ENCODE data around the gene GPX4. TPM values are rescaled to one million over a fixed set of nuclear protein-coding genes. Genes with fewer than 3 reads are reported as not detected.

Gene GPX4
- total and polyA plus RNA-seq, 2 of the 13 experiments (the other 11 are each of a cell fraction or from before 2014, with no cell fraction given): 535 to 613 TPM

DNA sequence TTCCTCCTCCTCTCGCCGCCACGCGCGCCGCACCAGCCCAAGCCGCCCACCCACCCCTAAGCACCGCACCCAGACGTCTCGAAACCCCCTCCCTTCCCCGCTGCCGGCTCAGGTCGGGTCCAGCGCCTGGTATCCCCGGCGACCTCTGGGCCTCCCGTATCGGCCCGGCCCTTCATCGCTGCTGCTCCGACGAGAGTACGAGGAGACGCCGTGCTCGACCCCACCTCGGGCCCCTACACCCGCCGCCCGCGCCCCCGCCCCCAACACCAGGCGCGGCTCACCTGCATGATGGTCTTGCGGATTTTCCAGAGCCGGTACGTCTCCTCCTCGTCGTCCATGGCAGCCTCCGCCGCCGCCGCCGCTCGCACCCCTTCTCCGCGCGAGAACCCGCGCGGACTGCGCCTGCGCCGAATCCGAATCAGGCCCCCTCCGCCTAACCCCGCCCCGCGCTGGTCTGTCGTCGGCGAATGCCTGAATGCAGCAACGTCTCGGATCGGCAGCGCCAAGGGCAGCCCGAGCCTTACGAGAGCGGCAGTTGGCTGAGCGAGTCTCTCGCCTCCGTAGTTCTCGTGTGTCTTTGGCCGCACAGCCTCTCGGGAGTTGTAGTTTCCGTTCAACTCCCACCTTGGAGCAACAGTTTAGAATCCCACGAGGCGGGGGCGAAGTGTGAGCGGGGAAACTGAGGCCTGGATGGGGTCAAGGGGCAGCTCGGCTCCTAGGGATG, 8.7 kb upstream of the GPX4 start, which contains the start of gene POLR2E (continued):
- TF ChIP-seq HNRNPK (IDR thresholded peaks at IDR 0.05; ENCODE audit: low read depth, low read length, poor library complexity, severe bottlenecking): no peak
- TF ChIP-seq ZNF20 (CRISPR knock-in tag; IDR thresholded peaks at IDR 0.05): no peak
- TF ChIP-seq HOXA9 (CRISPR knock-in tag; IDR thresholded peaks at IDR 0.05; ENCODE audit: borderline replicate concordance): no peak
- TF ChIP-seq, protein P1, sequence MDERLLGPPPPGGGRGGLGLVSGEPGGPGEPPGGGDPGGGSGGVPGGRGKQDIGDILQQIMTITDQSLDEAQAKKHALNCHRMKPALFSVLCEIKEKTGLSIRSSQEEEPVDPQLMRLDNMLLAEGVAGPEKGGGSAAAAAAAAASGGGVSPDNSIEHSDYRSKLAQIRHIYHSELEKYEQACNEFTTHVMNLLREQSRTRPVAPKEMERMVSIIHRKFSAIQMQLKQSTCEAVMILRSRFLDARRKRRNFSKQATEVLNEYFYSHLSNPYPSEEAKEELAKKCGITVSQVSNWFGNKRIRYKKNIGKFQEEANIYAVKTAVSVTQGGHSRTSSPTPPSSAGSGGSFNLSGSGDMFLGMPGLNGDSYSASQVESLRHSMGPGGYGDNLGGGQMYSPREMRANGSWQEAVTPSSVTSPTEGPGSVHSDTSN (CRISPR knock-in tag; IDR thresholded peaks at IDR 0.05): no peak
- TF ChIP-seq CBFB (CRISPR knock-in tag; IDR thresholded peaks at IDR 0.05): 0 out of 2 replicates have a peak, but pooled peaks have one; percentile 43
- TF ChIP-seq FOXJ3 (CRISPR knock-in tag; IDR thresholded peaks at IDR 0.05; ENCODE audit: borderline replicate concordance): no peak
- TF ChIP-seq, protein P2, sequence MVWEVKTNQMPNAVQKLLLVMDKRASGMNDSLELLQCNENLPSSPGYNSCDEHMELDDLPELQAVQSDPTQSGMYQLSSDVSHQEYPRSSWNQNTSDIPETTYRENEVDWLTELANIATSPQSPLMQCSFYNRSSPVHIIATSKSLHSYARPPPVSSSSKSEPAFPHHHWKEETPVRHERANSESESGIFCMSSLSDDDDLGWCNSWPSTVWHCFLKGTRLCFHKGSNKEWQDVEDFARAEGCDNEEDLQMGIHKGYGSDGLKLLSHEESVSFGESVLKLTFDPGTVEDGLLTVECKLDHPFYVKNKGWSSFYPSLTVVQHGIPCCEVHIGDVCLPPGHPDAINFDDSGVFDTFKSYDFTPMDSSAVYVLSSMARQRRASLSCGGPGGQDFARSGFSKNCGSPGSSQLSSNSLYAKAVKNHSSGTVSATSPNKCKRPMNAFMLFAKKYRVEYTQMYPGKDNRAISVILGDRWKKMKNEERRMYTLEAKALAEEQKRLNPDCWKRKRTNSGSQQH (CRISPR knock-in tag; IDR thresholded peaks at IDR 0.05; ENCODE audit: low read depth): no peak
- TF ChIP-seq STAG1 (CRISPR knock-in tag; IDR thresholded peaks at IDR 0.05): no peak
- no peak for TF ChIP-seq KLF13 (CRISPR knock-in tag; IDR thresholded peaks at IDR 0.05)
- TF ChIP-seq, protein P3, sequence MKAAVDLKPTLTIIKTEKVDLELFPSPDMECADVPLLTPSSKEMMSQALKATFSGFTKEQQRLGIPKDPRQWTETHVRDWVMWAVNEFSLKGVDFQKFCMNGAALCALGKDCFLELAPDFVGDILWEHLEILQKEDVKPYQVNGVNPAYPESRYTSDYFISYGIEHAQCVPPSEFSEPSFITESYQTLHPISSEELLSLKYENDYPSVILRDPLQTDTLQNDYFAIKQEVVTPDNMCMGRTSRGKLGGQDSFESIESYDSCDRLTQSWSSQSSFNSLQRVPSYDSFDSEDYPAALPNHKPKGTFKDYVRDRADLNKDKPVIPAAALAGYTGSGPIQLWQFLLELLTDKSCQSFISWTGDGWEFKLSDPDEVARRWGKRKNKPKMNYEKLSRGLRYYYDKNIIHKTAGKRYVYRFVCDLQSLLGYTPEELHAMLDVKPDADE (CRISPR knock-in tag; IDR thresholded peaks at IDR 0.05): no peak
- no peak for TF ChIP-seq ZNF703 (CRISPR knock-in tag; IDR thresholded peaks at IDR 0.05; ENCODE audit: borderline replicate concordance)
- no peak for TF ChIP-seq ZZZ3 (CRISPR knock-in tag; IDR thresholded peaks at IDR 0.05; ENCODE audit: borderline replicate concordance)
- no peak for TF ChIP-seq ARNT (IDR thresholded peaks at IDR 0.05)
- TF ChIP-seq BHLHE40 (IDR thresholded peaks at IDR 0.05; ENCODE audit: low read length): no peak; the same call in 1 of the 2 replicates
- TF ChIP-seq, protein P4, sequence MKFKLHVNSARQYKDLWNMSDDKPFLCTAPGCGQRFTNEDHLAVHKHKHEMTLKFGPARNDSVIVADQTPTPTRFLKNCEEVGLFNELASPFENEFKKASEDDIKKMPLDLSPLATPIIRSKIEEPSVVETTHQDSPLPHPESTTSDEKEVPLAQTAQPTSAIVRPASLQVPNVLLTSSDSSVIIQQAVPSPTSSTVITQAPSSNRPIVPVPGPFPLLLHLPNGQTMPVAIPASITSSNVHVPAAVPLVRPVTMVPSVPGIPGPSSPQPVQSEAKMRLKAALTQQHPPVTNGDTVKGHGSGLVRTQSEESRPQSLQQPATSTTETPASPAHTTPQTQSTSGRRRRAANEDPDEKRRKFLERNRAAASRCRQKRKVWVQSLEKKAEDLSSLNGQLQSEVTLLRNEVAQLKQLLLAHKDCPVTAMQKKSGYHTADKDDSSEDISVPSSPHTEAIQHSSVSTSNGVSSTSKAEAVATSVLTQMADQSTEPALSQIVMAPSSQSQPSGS (CRISPR knock-in tag; IDR thresholded peaks at IDR 0.05): peak; percentile 75
- TF ChIP-seq, protein P5, sequence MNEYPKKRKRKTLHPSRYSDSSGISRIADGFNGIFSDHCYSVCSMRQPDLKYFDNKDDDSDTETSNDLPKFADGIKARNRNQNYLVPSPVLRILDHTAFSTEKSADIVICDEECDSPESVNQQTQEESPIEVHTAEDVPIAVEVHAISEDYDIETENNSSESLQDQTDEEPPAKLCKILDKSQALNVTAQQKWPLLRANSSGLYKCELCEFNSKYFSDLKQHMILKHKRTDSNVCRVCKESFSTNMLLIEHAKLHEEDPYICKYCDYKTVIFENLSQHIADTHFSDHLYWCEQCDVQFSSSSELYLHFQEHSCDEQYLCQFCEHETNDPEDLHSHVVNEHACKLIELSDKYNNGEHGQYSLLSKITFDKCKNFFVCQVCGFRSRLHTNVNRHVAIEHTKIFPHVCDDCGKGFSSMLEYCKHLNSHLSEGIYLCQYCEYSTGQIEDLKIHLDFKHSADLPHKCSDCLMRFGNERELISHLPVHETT (CRISPR knock-in tag; conservative IDR thresholded peaks at IDR 0.05): no peak; the same call in 1 of the 2 replicates
- TF ChIP-seq, protein P6, sequence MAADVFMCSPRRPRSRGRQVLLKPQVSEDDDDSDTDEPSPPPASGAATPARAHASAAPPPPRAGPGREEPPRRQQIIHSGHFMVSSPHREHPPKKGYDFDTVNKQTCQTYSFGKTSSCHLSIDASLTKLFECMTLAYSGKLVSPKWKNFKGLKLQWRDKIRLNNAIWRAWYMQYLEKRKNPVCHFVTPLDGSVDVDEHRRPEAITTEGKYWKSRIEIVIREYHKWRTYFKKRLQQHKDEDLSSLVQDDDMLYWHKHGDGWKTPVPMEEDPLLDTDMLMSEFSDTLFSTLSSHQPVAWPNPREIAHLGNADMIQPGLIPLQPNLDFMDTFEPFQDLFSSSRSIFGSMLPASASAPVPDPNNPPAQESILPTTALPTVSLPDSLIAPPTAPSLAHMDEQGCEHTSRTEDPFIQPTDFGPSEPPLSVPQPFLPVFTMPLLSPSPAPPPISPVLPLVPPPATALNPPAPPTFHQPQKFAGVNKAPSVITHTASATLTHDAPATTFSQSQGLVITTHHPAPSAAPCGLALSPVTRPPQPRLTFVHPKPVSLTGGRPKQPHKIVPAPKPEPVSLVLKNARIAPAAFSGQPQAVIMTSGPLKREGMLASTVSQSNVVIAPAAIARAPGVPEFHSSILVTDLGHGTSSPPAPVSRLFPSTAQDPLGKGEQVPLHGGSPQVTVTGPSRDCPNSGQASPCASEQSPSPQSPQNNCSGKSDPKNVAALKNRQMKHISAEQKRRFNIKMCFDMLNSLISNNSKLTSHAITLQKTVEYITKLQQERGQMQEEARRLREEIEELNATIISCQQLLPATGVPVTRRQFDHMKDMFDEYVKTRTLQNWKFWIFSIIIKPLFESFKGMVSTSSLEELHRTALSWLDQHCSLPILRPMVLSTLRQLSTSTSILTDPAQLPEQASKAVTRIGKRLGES (CRISPR knock-in tag; IDR thresholded peaks at IDR 0.05; ENCODE audit: borderline replicate concordance): no peak
- no peak for TF ChIP-seq ZNF775 (CRISPR knock-in tag; IDR thresholded peaks at IDR 0.05; ENCODE audit: borderline replicate concordance)
- peak; percentile 45; the same call in 1 of the 2 replicates for TF ChIP-seq DMAP1 (CRISPR knock-in tag; IDR thresholded peaks at IDR 0.05)
- no peak for TF ChIP-seq ZNF24 (IDR thresholded peaks at IDR 0.05)
- TF ChIP-seq SPEN (CRISPR knock-in tag; IDR thresholded peaks at IDR 0.05; ENCODE audit: low read depth): peak; percentile 93
